OCI-LY7 (cell line): ENCODE data around the gene RAB11FIP5.

Experiments used
- EZH2phosphoT487 ChIP-seq: fragments of 200-600 bp; sonication (generic); IDR thresholded peaks from 2 replicates; pipeline ENCODE4 v1.6.1; 2018; ENCODE audit warnings: low read depth, borderline replicate concordance, mild to moderate bottlenecking, mixed run types, antibody characterized with exemption, low read length, moderate library complexity, mixed read lengths
- TF ChIP-seq, protein P1 (sequence below): fragments of 200-600 bp; sonication (generic); conservative IDR thresholded peaks from 2 replicates; pipeline ENCODE4 v1.5.1; 2014; ENCODE audit warnings: mild to moderate bottlenecking, antibody characterized with exemption, low read length, moderate library complexity, mixed read lengths

DNA sequence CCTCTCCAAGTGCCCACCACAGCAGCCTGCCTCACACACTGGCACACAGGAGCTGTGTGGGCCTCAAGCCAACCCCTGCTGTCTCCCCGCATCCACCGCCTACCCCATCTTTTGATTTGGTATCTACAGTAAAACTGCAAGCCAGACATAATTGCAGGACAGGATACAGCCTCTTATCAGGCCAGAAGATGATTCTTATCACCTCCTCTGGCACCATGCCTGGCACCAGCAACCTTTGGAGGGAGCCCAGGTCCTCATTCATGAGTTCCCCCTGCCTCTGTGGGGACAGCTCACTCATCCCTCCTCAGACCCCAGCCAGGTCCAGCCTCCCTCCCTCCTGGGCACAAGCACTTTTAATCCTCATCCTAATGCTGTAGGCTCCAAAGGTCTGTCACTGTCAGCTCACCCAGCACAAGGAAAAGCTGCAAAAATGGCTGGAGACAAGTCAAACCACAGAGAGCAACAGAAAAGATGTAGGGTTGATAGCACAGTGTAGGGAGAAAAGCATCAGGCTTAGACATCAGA is 9.7 kb downstream of the RAB11FIP5 start:
- TF ChIP-seq, protein P1, sequence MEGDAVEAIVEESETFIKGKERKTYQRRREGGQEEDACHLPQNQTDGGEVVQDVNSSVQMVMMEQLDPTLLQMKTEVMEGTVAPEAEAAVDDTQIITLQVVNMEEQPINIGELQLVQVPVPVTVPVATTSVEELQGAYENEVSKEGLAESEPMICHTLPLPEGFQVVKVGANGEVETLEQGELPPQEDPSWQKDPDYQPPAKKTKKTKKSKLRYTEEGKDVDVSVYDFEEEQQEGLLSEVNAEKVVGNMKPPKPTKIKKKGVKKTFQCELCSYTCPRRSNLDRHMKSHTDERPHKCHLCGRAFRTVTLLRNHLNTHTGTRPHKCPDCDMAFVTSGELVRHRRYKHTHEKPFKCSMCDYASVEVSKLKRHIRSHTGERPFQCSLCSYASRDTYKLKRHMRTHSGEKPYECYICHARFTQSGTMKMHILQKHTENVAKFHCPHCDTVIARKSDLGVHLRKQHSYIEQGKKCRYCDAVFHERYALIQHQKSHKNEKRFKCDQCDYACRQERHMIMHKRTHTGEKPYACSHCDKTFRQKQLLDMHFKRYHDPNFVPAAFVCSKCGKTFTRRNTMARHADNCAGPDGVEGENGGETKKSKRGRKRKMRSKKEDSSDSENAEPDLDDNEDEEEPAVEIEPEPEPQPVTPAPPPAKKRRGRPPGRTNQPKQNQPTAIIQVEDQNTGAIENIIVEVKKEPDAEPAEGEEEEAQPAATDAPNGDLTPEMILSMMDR, result no peak
- TF ChIP-seq EZH2phosphoT487, result no peak
